Mucosa of stomach (tissue), 1 donor: Measurements from ENCODE around the gene DBX2.
"Not testable (repeated sequence)": the region's sequence is repeated elsewhere in the genome, so short reads cannot be mapped to it uniquely, and the experiment has no call there.

Experiments used
- H3K27me3 ChIP-seq: one replicate; pipeline ENCODE4 v1.7.0; 2013; ENCODE audit warnings: mild to moderate bottlenecking, low read length; ENCODE audit not compliant: control insufficient read depth, insufficient read depth
- H3K36me3 ChIP-seq: one replicate; pipeline ENCODE4 v1.7.0; 2013; ENCODE audit warnings: low read length; ENCODE audit not compliant: control insufficient read depth, insufficient read depth
- H3K4me1 ChIP-seq: one replicate; pipeline ENCODE4 v1.7.0; 2013; ENCODE audit warnings: mild to moderate bottlenecking, low read length; ENCODE audit not compliant: control insufficient read depth, insufficient read depth
- H3K4me3 ChIP-seq: one replicate; pipeline ENCODE4 v1.7.0; 2013; ENCODE audit warnings: low read length
- H3K9ac ChIP-seq: one replicate; pipeline ENCODE4 v1.7.0; 2013; ENCODE audit warnings: mild to moderate bottlenecking, low read length, moderate library complexity
- H3K9me3 ChIP-seq: one replicate; pipeline ENCODE4 v1.7.0; 2013; ENCODE audit warnings: mild to moderate bottlenecking, low read length, moderate library complexity; ENCODE audit not compliant: control insufficient read depth
- donor health status: Pancreatic carcinoma.

The DBX2 gene

GRCh38 chr12:45050751-45051571 is at the start of gene DBX2:
TSS of gene DBX2 (minus strand) at chr12:45051099. CDS start at chr12:45050927, 172 bp downstream.
- Histone ChIP-seq H3K9ac (no peak within 1 kb of the TSS), H3K27me3 (peaks cover 17% of the 10 kb centered on the region), H3K4me1 (no peaks in the 10 kb centered on the region), H3K9me3 (no peaks in the 10 kb centered on the region), H3K4me3 (no peak within 1 kb of the TSS), H3K36me3 (no peaks in the 10 kb centered on the region)

DNA sequence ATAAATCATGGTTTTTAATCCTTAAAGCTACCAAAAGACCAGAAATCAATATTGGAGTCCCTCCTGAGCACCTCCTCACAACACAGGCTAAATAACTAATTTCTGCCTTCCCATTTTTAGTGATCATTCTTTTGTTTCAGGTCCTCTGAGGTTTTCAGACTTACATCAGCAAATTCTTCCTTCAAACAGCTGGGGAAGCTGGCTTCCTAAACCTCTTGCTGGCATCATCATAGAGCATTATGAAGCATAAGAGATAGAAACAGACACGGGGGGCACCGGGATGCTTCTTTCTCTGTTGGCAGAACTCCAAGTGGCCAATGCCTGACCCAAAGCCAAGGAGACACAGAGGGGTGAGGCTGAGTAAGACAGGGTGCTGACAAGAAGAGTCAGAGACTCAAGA is 47.9 kb upstream of the DBX2 start:
- no peaks in the 10 kb centered on the region for H3K27me3 ChIP-seq
- H3K9ac ChIP-seq = no peak overlapping the region
- no peak overlapping the region for H3K4me3 ChIP-seq
- no peaks in the 10 kb centered on the region for H3K4me1 ChIP-seq
- no peaks in the 10 kb centered on the region for H3K36me3 ChIP-seq
- no peaks in the 10 kb centered on the region for H3K9me3 ChIP-seq

DNA sequence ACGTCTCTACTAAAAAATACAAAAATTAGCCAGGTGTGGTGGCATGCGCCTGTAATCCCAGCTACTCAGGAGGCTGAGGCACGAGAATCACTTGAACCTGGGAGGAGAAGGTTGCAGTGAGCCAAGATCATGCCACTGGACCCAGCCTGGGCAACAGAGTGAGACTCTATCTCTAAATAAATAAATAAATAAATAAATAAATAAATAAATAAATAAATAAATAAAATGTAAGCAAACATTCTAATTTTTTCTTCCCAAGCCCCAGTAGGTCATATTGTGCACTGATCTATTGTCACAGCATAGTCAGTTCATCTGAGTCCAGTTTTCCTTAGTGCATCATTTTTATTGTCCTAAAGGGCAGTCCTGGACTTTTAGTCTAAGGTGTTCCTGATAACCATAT is 44.5 kb upstream of the DBX2 start:
- not testable (repeated sequence) for H3K9me3 ChIP-seq, H3K4me1 ChIP-seq, H3K9ac ChIP-seq, H3K4me3 ChIP-seq, H3K36me3 ChIP-seq, H3K27me3 ChIP-seq

DNA sequence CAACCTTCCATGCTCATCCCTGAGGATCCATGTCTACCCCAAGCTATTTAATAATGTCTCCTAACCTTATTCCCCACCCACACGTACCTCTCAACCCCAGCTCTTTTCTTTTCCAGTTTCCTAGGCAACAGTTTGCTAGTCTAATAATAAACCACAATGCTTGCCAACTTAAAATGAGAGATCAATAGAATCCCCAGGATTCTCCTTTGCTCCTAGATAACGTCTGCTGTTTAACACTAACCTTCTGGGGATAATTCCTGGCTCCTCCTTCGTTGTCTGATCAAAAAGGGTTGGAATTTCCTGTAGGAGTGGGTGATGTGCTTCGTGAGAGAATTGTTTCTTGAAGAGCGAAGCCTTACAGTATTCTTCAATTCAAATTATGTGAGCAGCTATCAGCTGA is 42.2 kb upstream of the DBX2 start:
- Histone ChIP-seq H3K36me3 (no peaks in the 10 kb centered on the region), H3K9me3 (no peaks in the 10 kb centered on the region), H3K9ac (no peak overlapping the region), H3K4me3 (no peak overlapping the region), H3K4me1 (no peaks in the 10 kb centered on the region), H3K27me3 (no peaks in the 10 kb centered on the region)

DNA sequence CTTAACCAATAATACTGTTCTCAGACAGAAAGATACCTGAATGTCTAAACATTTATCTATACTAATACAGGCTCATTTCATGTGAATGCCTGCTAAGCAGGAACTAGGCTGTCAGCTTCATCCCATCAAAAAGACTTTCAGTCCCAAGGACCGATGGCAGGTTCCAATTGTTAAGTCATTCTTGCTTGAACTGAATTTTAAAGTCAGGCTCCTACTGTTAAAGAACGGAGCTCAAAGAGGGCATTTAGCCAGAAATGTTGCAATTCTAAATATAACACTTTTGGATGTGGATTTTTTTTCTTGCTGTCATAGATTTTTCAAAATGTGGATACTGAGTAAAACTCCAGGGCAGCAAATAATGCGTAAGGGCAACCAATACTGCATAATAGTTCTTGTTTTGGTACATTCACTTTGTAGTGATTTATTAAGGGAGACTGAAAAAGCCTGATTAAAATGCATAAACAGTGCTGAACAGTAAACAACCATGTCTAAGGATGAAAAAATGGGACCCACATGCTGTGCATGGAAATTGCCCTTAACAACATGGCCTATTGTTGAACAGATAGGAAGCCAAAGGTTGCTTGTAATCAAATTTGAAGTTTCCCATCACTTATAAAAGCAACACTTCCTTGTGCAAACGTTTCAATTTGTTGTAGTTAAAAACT is 38.6 kb upstream of the DBX2 start:
- Histone ChIP-seq H3K4me1 (no peaks in the 10 kb centered on the region), H3K27me3 (no peaks in the 10 kb centered on the region), H3K36me3 (no peaks in the 10 kb centered on the region), H3K9ac (no peak overlapping the region), H3K4me3 (no peak overlapping the region), H3K9me3 (no peaks in the 10 kb centered on the region)

- Histone ChIP-seq H3K4me1 (no peaks in the 10 kb centered on the region), H3K36me3 (no peaks in the 10 kb centered on the region), H3K27me3 (no peaks in the 10 kb centered on the region), H3K9me3 (no peaks in the 10 kb centered on the region), H3K4me3 (no peak overlapping the region), H3K9ac (no peak overlapping the region)
Measured at GRCh38 chr12:45088608-45089007, 37.7 kb upstream of the DBX2 start.

DNA sequence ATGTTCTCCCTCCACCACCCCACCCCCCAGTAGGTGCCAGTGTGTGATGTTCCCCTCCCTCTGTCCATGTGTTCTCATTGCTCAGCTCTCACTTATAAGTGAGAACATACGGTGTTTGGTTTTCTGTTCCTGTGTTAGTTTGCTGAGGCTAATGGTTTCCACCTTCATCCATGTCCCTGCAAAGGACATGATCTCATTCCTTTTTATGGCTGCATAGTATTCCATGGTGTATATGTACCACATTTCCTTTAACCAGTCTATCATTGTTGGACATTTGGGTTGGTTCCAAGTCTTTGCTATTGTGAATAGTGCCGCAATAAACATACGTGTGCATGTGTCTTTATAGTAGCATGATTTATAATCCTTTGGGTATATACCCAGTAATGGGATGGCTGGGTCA is 33.3 kb upstream of the DBX2 start:
- not testable (repeated sequence) for H3K9me3 ChIP-seq, H3K4me3 ChIP-seq, H3K9ac ChIP-seq, H3K4me1 ChIP-seq, H3K27me3 ChIP-seq, H3K36me3 ChIP-seq

GRCh38 chr12:45077251-45077650 is 26.4 kb upstream of the DBX2 start:
- H3K9me3 ChIP-seq = no peaks in the 10 kb centered on the region
- no peak overlapping the region for H3K4me3 ChIP-seq
- no peaks in the 10 kb centered on the region for H3K4me1 ChIP-seq
- H3K27me3 ChIP-seq = no peaks in the 10 kb centered on the region
- no peaks in the 10 kb centered on the region for H3K36me3 ChIP-seq
- H3K9ac ChIP-seq = no peak overlapping the region

- Histone ChIP-seq H3K27me3 (no peaks in the 10 kb centered on the region), H3K4me1 (no peaks in the 10 kb centered on the region), H3K9me3 (no peaks in the 10 kb centered on the region), H3K9ac (no peak overlapping the region), H3K4me3 (no peak overlapping the region), H3K36me3 (no peaks in the 10 kb centered on the region)
Measured at GRCh38 chr12:45076417-45077026, 25.6 kb upstream of the DBX2 start.

DNA sequence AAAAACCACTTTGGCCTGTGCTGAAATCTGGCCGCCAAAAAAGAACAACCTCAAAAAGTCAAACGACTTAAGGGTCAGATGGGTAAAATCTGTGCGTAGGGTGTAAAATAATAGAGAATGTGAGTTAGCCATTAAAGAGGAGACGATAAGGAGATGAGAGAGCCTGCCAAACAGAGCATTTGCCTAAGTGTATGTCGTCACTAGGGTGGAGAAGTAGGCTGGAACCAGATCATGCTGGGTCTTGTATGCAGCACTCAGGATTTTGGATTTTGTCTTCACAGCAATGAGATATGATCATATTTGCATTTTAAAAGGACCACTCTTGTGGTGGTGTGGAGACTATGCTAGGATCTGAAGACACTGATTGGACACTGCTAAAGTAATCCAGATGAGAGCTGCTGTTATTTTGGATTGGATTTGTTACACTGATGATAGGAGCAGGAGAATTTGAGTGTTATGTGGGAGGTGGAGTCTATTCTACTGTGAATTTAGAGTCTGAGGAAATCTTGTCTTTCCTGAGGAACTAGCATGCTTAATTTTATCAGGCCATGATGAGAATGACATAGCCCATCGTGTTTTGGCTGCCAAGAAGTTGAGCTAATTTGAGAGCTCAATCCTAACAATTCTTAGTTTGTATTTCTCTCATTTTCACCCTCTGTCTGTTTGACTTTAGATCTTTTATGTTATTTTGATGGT is 24.8 kb upstream of the DBX2 start:
- H3K27me3 ChIP-seq = no peaks in the 10 kb centered on the region
- no peaks in the 10 kb centered on the region for H3K9me3 ChIP-seq
- no peaks in the 10 kb centered on the region for H3K36me3 ChIP-seq
- no peak overlapping the region for H3K4me3 ChIP-seq
- no peak overlapping the region for H3K9ac ChIP-seq
- no peaks in the 10 kb centered on the region for H3K4me1 ChIP-seq

DNA sequence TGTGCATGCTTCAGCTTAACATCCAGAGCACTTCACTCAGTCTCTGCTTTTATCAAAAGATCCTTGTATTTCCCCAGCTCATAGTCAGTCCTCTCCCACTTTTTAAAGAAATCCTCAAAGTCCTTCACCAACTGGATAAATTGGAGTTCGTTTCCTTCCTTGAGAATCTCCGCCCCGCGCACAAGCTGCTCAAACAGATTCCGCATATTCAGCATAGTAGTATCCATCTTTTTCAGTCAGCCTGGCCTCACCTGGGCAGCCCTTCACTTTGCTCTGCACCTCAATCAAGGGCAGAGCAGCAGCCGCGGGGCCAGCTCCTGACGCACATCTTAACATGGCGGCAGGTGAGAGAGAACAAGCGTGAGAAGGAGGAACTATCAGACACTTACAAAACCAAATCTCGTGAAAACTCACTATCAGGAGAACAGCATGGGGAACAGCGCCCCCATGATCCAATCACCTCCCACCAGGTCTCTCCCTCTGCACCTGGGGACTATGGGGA is 14.3 kb upstream of the DBX2 start:
- Histone ChIP-seq H3K4me1 (no peaks in the 10 kb centered on the region), H3K27me3 (no peaks in the 10 kb centered on the region), H3K4me3 (no peak overlapping the region), H3K9ac (no peak overlapping the region), H3K36me3 (no peaks in the 10 kb centered on the region), H3K9me3 (no peaks in the 10 kb centered on the region)

- H3K4me3 ChIP-seq = no peak overlapping the region
- H3K9me3 ChIP-seq = no peaks in the 10 kb centered on the region
- no peak overlapping the region for H3K9ac ChIP-seq
- H3K27me3 ChIP-seq = no peaks in the 10 kb centered on the region
- no peaks in the 10 kb centered on the region for H3K36me3 ChIP-seq
- H3K4me1 ChIP-seq = no peaks in the 10 kb centered on the region
Measured at GRCh38 chr12:45060976-45061375, 10.1 kb upstream of the DBX2 start.
